Measurements from ENCODE around the gene PDLIM7. TPM values are rescaled to one million over a fixed set of nuclear protein-coding genes. Genes with fewer than 3 reads are reported as not detected.
A peak's percentile ranks its signal among the peaks of the same experiment; 100 is the strongest.

Gene PDLIM7
- total RNA-seq, 1 donor from 2014 or later, result 5.3 TPM

- DNase-seq (ENCODE audit: low spot score), result no peak
- ATAC-seq, result no peak
Observed at GRCh38 chr5:177459819-177460628, 37.4 kb downstream of the PDLIM7 start.

GRCh38 chr5:177459357-177459756 is 38.0 kb downstream of the PDLIM7 start:
- ATAC-seq, result no peak
- DNase-seq (ENCODE audit: low spot score), result no peak

DNA sequence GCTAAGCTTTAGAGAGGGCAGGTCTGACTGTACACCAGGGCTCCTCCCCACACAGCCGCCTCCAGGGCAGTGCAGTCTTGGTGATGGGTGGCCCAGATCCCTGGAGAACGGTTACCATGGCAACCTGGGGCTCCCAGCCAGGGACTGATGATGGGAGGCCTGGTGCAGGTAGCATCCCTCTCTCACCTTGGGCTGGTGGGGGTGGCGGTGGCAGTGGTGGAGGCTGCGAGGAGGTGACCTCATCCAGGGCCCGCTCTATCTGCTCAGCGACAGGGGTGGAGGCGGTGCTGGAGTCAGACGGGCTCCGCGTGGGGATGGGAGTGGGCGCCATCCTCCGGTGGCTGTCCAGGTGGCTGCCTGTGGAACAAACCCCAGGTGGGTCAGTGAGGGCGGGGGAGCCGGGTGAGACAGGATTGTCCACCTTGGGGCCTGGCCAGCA is 38.5 kb downstream of the PDLIM7 start:
- no peak for ATAC-seq

GRCh38 chr5:177457852-177458681 is 39.3 kb downstream of the PDLIM7 start:
- DNase-seq (ENCODE audit: low spot score) (peak; percentile 51), ATAC-seq (no peak)

More for the DNA sequence above, 38.5 kb downstream of the PDLIM7 start:
- DNase-seq (ENCODE audit: low spot score), result peak; percentile 49

- ATAC-seq (peak; percentile 64), DNase-seq (ENCODE audit: low spot score) (peak; percentile 84)
Observed at GRCh38 chr5:177456976-177457851, 40.2 kb downstream of the PDLIM7 start.

DNA sequence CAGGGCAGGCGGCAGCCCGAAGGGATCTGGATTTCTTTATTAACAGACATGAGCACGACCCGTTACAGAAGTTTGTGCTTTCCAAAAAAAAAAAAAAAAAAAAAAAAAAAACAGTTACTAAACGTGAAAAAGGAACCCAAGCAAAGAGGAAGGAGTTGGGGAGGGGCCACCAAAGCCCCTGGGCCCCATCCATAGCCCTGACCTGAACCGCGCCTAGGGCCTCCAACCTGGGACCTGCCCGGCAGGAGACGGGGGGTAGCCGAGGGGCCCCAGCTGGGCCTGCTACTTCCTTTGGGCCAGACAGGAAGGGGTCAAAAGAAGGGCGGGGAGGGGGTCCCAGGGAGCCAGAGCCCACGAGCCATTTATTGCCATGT is 40.8 kb downstream of the PDLIM7 start:
- no peak for ATAC-seq
- no peak for DNase-seq (ENCODE audit: low spot score)

DNA sequence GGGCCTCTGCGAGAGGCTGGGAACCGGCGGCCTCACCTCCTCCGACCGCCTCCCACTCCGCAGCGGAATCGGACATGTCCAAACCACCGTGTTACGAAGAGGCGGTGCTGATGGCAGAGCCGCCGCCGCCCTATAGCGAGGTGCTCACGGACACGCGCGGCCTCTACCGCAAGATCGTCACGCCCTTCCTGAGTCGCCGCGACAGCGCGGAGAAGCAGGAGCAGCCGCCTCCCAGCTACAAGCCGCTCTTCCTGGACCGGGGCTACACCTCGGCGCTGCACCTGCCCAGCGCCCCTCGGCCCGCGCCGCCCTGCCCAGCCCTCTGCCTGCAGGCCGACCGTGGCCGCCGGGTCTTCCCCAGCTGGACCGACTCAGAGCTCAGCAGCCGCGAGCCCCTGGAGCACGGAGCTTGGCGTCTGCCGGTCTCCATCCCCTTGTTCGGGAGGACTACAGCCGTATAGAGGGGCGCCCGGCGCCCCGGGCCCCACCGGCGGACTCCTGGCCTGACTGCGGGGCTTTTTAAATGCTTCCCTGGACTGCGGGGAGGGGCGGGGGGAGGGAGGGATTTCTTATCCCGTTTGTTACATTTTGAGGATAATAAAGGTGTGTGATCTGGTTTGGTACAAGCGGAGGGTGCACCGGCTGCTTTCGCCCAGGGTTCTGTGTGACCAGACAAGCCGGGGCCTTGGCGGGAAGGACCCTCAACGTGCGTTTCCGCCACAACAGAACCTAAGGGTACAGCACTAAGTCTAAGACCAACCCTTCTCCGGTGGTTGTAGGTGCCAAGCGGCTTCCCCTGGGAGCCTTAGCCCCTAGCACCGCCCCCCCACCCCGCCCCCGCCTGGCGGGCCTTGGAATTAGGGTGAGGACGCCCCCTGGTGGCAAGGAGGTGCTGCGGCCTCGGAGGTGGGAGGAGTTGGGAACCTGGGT is 41.5 kb downstream of the PDLIM7 start:
- ATAC-seq (peak; percentile 68), DNase-seq (ENCODE audit: low spot score) (peak; percentile 89)

- ATAC-seq, result peak; percentile 69
- peak; percentile 88 for DNase-seq (ENCODE audit: low spot score)
Observed at GRCh38 chr5:177455036-177455660, 42.3 kb downstream of the PDLIM7 start.

DNA sequence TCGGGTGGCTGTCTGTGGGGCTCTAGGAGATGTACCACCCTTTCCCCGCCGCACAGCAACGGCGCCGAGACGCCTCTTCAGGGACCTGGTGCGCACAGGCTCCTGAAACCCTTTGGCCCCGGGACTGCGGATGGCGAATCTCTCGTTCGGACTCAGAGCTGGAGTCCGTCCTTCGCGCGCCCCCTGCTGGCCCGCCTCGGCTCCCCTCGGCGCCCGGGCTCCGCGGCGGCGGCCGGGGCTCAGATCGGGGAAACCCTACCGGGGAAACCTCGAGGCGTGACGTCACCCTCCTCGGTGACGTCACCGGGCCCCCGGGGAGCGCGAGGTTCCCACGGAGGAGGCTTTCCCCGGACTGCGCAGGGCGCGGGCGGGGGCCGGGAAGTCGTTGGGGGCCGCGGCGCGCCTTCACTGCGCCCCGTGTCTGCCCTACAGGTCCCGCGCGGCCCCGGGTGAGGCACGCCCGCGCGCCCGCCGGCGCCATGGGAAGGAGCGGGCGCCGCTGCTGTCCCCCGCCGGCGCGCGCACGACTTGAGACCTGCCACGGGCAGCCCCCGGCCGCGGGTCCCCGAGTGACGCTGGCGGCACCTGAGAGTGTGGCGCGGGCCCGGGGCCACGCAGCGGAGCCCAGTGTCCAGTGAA is 42.9 kb downstream of the PDLIM7 start:
- peak; percentile 75 for ATAC-seq
- peak; percentile 93 for DNase-seq (ENCODE audit: low spot score)

DNA sequence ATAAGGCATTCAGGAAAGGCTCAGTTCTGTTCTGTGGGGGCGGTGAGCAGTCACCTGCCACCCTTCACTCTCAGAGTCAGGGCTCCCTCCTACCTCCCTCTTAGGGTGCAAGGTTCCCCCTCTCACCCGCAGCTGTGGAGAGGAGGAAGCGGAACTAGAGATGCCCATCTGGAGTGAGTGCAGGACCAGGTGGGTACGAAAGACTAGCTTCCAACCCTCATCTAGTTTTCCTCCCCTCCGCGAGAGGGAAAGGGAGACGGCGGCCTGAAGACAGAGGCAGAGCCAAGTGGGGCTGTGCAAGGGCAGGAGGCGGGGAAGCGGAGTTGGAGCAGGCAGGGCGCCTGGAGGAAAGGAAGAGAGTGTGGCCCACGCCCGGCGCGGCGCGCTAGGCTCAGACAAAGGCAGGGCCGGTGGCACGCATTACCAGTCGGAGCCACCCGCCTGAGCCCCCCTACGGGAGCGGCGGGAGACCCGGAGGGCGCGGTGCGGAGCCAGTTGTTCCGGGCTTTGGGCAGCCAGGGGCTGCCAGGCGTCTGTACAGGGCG is 43.5 kb downstream of the PDLIM7 start:
- no peak for ATAC-seq
- no peak for DNase-seq (ENCODE audit: low spot score)

DNA sequence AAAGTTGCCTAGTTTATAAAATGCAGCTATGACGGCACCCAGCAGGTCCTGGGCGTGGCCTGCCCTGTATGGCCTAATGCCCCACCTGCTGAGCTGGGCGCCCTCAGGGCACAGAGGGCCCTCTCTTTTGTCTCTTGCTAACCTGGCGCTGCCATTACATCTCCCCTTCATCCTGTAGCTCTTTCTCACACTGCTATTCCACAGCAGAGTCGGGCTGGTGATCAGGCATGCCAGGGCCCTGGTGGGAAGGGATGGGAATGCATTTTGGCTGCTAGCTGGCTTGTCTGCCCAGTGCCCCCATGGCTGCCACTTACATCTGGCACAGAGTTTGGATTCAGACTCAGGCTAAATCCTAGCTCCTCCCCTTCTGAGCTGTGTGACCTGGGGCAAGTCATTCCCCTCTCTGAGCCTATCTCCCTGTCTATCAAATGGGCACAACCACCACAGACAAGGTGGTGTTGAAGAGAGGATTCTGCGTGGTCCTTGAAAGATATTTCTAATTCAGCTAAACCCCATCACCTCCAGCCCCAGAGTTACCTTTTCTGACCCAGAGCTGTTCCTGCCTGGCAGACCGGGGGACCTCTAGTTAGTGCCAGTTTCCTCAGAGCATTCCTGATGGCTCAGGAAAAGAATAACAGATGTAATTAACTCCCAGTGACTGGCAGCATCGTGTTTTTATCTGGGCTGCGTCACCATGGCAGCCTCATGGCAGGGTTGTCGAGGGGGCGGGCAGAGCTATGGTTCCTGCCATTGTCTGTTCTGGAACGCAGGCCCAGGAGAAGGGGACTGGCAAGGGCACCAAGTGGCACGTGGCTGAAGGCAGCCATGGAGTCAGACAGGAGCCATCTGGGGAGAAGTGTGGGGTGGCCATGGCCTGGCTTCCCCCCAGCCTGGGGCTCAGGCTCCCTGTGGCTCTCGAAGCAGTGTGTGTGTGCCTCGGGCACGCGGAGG is 44.4 kb downstream of the PDLIM7 start:
- ATAC-seq, result no peak
- no peak for DNase-seq (ENCODE audit: low spot score)

DNA sequence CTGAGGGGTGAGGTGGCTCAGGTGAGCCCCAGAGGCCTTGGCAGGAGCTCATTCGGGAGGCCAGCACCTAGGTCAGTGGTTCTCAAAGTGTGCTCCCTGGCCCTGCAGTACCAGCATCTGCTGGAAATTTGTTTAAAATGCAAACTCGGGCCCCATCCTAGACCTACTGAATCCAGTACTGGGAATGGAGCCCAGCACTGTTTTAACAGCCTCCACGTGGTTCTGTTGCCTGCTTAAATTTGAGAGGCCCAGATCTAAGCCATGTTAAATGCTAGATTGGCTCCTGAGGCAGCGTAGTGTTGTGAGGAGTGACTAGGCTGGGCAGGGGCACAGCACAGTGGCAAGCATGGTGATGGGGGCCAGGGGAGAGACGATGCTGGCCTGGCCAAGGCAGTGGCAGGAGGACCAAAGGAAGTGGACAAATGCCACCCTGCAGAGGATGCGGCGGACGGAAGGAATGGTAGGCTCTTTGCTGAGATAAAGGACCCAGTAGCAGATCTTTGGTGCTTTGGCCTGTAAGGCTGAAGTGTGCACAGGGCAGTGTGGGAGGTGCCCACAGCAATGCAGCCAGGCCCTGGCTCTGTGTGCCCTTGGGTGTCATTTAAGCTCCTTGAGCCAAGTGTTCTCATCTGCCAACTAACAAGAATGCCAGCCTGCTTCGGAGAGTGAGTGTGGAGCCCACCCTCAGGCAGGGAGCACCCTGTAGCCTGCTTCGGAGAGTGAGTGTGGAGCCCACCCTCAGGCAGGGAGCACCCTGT is 46.6 kb downstream of the PDLIM7 start:
- no peak for DNase-seq (ENCODE audit: low spot score)

DNA sequence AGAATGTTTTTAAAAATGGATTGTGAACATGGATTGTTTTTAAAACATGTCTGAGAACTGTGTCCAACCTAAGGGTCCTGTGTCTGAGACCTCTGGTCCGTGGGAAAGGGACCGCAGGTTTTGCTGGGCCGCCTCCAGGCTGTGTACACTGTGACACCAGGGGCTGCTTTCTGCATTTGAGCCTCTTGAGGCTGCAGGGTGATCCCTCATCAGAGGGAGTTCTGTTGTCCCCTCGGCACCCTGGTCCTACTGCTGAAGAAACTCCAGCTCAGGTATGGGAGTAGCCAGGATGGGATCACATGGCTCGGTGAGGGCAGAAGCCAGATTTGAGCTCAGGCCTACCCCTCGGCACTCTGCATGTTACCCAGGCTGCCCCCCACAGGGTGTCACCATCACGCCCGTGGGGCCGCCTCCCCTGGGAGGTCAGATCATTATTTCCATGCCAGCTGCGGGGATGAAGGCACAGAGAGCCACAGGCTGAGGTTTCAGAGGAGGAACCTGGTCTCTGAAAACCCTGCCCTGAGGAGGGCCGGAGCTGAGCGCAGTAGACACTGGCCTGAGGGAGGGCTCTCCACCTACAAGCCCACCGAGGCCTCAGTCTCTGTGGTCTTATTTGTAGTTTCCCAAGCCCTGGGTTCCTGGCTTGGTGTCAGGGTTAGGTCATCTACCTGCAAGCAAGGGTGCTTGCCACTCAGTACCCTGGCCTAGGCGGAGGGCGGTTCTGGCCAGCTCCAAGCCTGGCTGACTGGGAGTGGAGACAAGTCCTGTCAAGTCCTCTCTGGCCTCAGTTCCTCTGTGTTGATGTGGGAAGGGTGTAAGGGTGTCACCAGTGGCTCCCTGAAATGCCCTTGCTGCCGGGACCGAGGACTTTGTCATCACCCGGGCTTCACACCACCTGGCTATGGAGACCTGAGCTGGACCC is 48.0 kb downstream of the PDLIM7 start:
- no peak for DNase-seq (ENCODE audit: low spot score)
- ATAC-seq, result no peak

More for the DNA sequence above, 46.6 kb downstream of the PDLIM7 start:
- ATAC-seq, result no peak

- DNase-seq (ENCODE audit: low spot score) (no peak), ATAC-seq (no peak)
Observed at GRCh38 chr5:177448244-177448950, 49.0 kb downstream of the PDLIM7 start.

Measured in left lobe of liver (tissue), 2 donors.